Activated T-helper 1 cell treated with anti-CD3 and anti-CD28 coated beads, Interleukin-12 subunit alpha, Interleukin-12 subunit beta, Interleukin-2, Interleukin-4 antibody, amounts not matched to agents 30 ng/mL and 10 ng/mL and 1 ng/mL, durations not matched to agents 14 hours and 24 hours and 36 hours (primary cell): ENCODE measurements around the gene AHNAK2. TPM values are rescaled to one million over a fixed set of nuclear protein-coding genes. Genes with fewer than 3 reads are reported as not detected.
"Not testable (repeated sequence)": the region's sequence is repeated elsewhere in the genome, so short reads cannot be mapped to it uniquely, and the experiment has no call there.

ENCODE experiments used
- DNase-seq: peaks from one replicate; pipeline ENCODE4 v3.0.0; 2021; ENCODE audit warnings: low spot score
- H3K27ac Mint-ChIP-seq: one replicate; pipeline ENCODE4 v1.8.0; 2021; ENCODE audit warnings: mild to moderate bottlenecking, mixed read lengths
- H3K27me3 Mint-ChIP-seq: one replicate; pipeline ENCODE4 v1.8.0; 2022; ENCODE audit warnings: mild to moderate bottlenecking, moderate library complexity, mixed read lengths; ENCODE audit not compliant: insufficient read depth
- H3K36me3 Mint-ChIP-seq: one replicate; pipeline ENCODE4 v1.8.0; 2021; ENCODE audit warnings: low read depth, mixed read lengths
- H3K4me1 Mint-ChIP-seq: one replicate; pipeline ENCODE4 v1.8.0; 2021; ENCODE audit warnings: low read depth, mixed read lengths
- H3K4me3 Mint-ChIP-seq: one replicate; pipeline ENCODE4 v1.8.0; 2021; ENCODE audit warnings: mild to moderate bottlenecking, moderate library complexity, mixed read lengths
- H3K9me3 Mint-ChIP-seq: one replicate; pipeline ENCODE4 v1.8.0; 2021; ENCODE audit warnings: mixed read lengths
- intact Hi-C: fragments of 100-400 bp; cut with micrococcal nuclease; formaldehyde crosslinking; loops from one replicate; pipeline ENCODE4 v1.15.1; 2024
- total RNA-seq: library from RNA; stranded (reverse); gene quantifications from 2 replicates; pipeline ENCODE4 v1.2.3, GENCODE V29; 2022

The AHNAK2 gene
- total RNA-seq, 1 donor from 2014 or later = 0.05 TPM

DNA sequence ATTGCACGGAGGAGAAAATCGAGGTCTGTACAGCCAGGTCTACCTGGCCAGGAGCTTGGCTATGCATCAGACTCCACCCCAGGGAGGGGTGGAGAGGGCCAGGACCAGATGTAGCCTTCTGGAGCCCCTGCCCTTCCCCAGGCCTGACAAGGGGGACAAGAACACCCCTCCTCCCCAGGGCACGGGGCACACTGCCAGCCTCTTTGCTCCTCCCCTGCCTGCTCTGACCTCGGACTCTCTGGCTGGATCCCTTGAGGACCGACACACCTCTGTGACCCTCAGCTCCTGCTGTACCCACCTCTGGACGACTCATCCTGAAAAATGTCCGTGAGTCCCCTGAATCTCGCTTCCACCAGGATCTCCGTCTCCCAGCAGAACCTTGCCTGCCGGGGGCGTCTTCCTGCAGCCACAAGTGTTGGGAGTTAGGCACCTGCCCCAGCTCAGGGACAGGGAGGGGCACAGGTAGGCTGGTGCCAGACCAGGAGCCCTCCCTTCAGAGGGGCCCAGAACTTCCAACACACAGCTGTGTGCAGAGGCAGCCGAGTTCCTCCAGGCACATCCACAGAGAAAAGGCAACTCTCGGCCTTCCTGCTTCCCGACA lies 21.8 kb downstream of the AHNAK2 start:
- Mint-ChIP-seq H3K9me3 (no peaks in the 10 kb centered on the region), H3K4me1 (no peaks in the 10 kb centered on the region), H3K4me3 (no peak overlapping the region), H3K36me3 (no peaks in the 10 kb centered on the region), H3K27me3 (peaks cover 7% of the 10 kb centered on the region), H3K27ac (no peak overlapping the region)
- no peak for DNase-seq
- intact Hi-C loops = no loop called here

DNA sequence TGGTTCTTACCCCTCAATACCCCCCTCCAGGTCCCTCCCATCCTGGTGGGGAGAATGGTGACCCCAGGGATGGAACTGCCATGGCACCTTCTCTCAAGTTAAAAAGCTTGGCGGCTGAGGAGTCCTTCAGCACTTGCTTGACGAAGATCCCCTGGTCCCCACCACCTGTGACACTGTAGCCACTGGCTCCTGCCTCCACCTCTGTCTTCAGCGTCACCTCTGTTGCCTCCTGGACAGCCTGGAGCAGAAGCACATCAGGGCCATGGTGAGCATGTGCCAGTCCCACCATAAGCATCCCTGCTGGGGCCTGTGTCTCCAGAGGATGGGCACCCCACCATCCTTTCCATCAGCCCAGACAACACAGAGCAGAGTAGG lies 22.8 kb downstream of the AHNAK2 start:
- H3K27me3 Mint-ChIP-seq = peaks cover 4% of the 10 kb centered on the region

GRCh38 chr14:104954746-104955395 lies 23.3 kb downstream of the AHNAK2 start:
- H3K4me1 Mint-ChIP-seq = no peaks in the 10 kb centered on the region
- intact Hi-C loops = no loop called here
- H3K27ac Mint-ChIP-seq = no peak overlapping the region
- peaks cover 1% of the 10 kb centered on the region for H3K27me3 Mint-ChIP-seq
- no peak overlapping the region for H3K4me3 Mint-ChIP-seq
- no peaks in the 10 kb centered on the region for H3K9me3 Mint-ChIP-seq
- DNase-seq = no peak
- no peaks in the 10 kb centered on the region for H3K36me3 Mint-ChIP-seq

More for the DNA sequence above, 22.8 kb downstream of the AHNAK2 start:
- no peak for DNase-seq
- Mint-ChIP-seq H3K36me3 (no peaks in the 10 kb centered on the region), H3K4me1 (no peaks in the 10 kb centered on the region), H3K9me3 (no peaks in the 10 kb centered on the region), H3K4me3 (no peak overlapping the region), H3K27ac (no peak overlapping the region)
- intact Hi-C loops = no loop called here

DNA sequence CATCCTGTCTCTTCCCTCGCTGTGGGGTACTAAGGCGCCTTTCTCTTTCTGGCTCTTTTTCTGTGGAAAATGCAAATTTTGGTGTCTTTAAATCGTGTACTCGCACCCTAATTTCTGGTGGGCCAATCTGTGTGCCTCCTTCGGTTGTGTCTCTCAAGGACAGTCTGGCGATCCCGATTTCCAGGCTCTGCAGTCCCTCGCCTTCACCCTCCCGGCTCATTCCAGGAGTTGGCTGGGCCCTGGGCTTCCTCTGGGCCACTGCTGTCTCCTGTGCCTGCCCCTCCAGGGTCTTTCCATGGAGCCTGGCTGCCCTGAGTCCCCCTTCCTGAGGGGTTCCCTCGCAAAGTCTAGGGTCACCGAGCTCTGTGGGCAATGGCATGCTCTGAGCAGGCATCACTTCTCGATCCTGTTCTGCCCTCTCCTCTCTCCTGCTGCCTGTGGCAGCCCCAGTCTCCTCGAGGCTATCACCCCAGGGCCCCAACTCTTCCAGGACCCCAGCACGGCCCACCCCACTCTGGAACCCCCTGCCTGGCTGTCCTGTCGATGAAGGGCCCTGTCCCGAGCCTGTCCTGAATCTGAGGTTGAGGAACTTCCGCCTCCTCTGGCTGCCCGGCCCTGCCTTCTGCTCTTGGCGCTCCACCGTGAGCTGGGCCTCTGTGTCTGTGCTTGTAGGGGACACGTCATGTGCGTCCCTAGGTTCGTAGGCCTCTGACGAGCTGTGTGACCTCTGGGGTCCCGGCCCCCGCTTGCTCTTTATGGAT lies 24.1 kb downstream of the AHNAK2 start:
- DNase-seq = no peak
- Mint-ChIP-seq H3K27me3 (peaks cover 1% of the 10 kb centered on the region), H3K27ac (no peak overlapping the region), H3K9me3 (no peaks in the 10 kb centered on the region), H3K4me3 (no peak overlapping the region), H3K36me3 (no peaks in the 10 kb centered on the region), H3K4me1 (no peaks in the 10 kb centered on the region)
- intact Hi-C loops = no loop called here

DNA sequence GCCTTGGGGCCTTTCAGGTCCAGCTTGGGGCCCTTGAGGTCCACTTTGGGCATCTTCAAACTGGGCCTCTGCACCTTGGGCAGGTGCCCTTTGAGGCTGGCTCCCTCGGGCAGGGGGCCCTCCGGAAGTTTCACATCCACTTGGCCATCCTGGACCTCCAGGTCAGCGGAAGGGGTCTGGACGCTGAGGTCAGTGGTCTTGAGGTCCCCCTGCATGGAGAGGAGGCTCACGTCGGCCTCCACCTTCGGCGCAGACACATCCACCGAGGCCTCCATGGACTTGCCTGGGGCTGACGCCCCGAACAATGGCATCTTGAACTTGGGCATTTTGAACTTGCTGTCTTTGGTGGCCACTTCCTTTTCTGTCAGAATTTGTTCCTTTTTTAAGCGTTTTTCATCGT lies 25.1 kb downstream of the AHNAK2 start:
- peaks cover 1% of the 10 kb centered on the region for H3K27me3 Mint-ChIP-seq
- no peaks in the 10 kb centered on the region for H3K9me3 Mint-ChIP-seq
- intact Hi-C loops = no loop called here
- no peaks in the 10 kb centered on the region for H3K36me3 Mint-ChIP-seq
- H3K27ac Mint-ChIP-seq = no peak overlapping the region
- no peak overlapping the region for H3K4me3 Mint-ChIP-seq
- no peak for DNase-seq
- no peaks in the 10 kb centered on the region for H3K4me1 Mint-ChIP-seq

DNA sequence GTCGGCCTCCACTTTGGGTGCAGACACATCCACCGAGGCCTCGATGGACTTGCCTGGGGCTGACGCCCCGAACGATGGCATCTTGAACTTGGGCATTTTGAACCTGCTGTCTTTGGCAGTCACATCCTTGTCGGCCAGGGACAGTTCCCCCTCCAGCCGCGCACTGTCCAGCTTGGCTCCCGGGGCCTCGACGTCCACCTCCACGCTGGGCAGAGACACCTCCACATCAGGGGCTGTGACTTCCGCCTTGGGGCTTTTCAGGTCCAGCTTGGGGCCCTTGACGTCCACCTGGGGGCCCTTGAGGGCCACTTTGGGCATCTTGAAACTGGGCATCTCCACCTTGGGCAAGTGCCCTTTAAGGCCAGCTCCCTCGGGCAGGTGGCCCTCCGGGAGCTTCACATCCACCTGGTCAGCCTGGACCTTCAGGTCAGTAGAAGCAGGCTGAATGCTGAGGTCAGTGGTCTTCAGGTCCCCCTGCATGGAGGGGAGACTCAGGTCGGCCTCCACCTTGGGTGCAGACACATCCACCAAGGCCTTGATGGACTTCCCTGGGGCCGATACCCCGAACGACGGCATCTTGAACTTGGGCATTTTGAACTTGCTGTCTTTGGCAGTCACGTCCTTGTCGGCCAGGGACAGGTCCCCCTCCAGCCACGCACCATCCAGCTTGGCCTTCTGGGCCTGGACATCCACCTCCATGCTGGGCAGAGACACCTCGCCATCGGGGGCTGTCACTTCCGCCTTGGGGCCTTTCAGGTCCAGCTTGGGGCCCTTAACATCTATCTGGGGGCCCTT lies 26.1 kb downstream of the AHNAK2 start:
- H3K27me3 Mint-ChIP-seq, H3K4me3 Mint-ChIP-seq, H3K4me1 Mint-ChIP-seq, H3K27ac Mint-ChIP-seq, DNase-seq, intact Hi-C loops, H3K9me3 Mint-ChIP-seq, H3K36me3 Mint-ChIP-seq: not testable (repeated sequence)

DNA sequence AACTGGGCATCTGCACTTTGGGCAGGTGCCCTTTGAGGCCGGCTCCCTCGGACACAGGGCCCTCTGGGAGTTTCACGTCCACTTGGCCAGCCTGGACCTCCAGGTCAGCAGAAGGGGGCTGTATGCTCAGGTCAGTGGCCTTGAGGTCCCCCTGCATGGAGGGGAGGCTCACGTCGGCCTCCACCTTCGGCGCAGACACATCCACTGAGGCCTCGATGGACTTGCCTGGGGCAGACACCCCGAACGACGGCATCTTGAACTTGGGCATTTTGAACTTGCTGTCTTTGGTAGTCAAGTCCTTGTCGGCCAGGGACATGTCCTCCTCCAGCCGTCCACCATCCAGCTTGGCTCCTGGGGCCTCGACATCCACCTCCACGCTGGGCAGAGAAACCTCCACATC lies 27.5 kb downstream of the AHNAK2 start:
- H3K27ac Mint-ChIP-seq, DNase-seq, H3K9me3 Mint-ChIP-seq, H3K27me3 Mint-ChIP-seq, H3K36me3 Mint-ChIP-seq, H3K4me1 Mint-ChIP-seq, H3K4me3 Mint-ChIP-seq, intact Hi-C loops: not testable (repeated sequence)

DNA sequence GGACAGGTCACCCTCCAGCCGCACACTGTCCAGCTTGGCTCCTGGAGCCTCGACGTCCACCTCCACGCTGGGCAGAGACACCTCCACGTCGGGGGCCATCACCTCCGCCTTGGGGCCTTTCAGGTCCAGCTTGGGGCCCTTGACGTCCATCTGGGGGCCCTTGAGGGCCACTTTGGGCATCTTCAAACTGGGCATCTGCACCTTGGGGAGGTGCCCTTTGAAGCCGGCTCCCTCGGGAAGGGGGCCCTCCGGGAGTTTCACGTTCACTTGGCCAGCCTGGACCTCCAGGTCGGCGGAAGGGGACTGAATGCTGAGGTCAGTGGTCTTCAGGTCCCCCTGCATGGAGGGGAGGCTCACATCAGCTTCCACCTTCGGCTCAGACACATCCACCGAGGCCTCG lies 28.2 kb downstream of the AHNAK2 start:
- DNase-seq = no peak
- Mint-ChIP-seq H3K36me3 (no peaks in the 10 kb centered on the region), H3K9me3 (no peaks in the 10 kb centered on the region), H3K4me3 (no peak overlapping the region), H3K4me1 (no peaks in the 10 kb centered on the region), H3K27me3 (no peaks in the 10 kb centered on the region), H3K27ac (no peak overlapping the region)
- intact Hi-C loops = no loop called here

DNA sequence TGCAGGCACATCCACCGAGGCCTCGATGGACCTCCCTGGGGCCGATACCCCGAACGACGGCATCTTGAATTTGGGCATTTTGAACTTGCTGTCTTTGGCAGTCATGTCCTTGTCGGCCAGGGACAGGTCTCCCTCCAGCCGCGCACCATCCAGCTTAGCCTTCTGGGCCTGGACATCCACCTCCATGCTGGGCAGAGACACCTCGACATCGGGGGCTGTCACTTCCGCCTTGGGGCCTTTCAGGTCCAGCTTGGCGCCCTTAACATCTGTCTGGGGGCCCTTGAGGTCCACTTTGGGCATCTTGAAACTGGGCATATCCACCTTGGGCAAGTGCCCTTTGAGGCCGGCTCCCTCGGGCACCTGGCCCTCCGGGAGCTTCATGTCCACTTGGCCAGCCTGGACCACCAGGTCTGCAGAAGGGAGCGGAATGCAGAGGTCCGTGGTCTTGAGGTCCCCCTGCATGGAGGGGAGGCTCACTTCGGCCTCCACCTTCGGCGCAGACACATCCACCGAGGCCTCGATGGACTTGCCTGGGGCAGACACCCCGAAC lies 28.7 kb downstream of the AHNAK2 start:
- DNase-seq, H3K4me1 Mint-ChIP-seq, H3K27ac Mint-ChIP-seq, H3K4me3 Mint-ChIP-seq, H3K9me3 Mint-ChIP-seq, H3K27me3 Mint-ChIP-seq, intact Hi-C loops, H3K36me3 Mint-ChIP-seq: not testable (repeated sequence)

GRCh38 chr14:104948736-104949031 lies 29.5 kb downstream of the AHNAK2 start:
- H3K27me3 Mint-ChIP-seq = no peaks in the 10 kb centered on the region
- H3K4me1 Mint-ChIP-seq = no peaks in the 10 kb centered on the region
- H3K27ac Mint-ChIP-seq = no peak overlapping the region
- no peaks in the 10 kb centered on the region for H3K9me3 Mint-ChIP-seq
- intact Hi-C loops = no loop called here
- no peak overlapping the region for H3K4me3 Mint-ChIP-seq
- no peak for DNase-seq
- H3K36me3 Mint-ChIP-seq = no peaks in the 10 kb centered on the region

DNA sequence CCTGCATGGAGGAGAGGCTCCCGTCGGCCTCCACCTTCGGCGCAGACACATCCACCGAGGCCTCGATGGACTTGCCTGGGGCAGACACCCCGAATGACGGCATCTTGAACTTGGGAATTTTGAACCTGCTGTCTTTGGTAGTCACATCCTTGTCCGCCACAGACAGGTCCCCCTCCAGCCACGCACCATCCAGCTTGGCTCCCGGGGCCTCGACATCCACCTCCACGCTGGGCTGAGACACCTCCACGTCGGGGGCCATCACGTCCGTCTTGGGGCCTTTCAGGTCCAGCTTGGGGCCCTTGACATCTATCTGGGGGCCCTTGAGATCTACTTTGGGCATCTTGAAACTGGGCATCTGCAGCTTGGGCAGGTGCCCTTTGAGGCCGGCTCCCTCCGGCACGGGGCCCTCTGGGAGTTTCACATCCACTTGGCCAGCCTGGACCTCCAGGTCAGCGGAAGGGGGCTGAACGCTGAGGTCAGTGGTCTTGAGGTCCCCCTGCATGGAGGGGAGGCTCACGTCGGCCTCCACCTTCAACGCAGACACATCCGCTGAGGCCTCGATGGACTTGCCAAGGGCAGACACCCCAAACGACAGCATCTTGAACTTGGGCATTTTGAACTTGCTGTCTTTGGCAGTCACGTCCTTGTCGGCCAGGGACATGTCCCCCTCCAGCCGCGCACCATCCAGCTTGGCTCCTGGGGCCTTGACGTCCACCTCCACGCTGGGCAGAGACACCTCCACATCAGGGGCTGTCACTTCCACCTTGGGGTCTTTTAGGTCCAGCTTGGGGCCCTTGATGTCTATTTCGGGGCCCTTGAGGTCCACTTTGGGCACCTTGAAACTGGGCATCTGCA lies 30.1 kb downstream of the AHNAK2 start:
- H3K4me3 Mint-ChIP-seq, H3K9me3 Mint-ChIP-seq, H3K27me3 Mint-ChIP-seq, DNase-seq, H3K27ac Mint-ChIP-seq, intact Hi-C loops, H3K4me1 Mint-ChIP-seq, H3K36me3 Mint-ChIP-seq: not testable (repeated sequence)

DNA sequence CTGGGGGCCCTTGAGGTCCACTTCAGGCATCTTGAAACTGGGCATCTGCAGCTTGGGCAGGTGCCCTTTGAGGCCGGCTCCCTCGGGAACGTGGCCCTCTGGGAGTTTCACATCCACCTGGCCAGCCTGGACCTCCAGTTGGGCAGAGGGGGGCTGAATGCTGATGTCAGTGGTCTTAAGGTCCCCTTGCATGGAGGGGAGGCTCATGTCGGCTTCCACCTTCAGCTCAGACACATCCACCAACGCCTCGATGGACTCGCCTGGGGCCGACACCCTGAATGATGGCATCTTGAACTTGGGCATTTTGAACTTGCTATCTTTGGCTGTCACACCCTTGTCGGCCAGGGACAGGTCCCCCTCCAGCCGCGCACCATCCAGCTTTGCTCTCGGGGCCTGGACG lies 31.0 kb downstream of the AHNAK2 start:
- H3K36me3 Mint-ChIP-seq, DNase-seq, H3K9me3 Mint-ChIP-seq, H3K4me1 Mint-ChIP-seq, H3K4me3 Mint-ChIP-seq, intact Hi-C loops, H3K27ac Mint-ChIP-seq, H3K27me3 Mint-ChIP-seq: not testable (repeated sequence)
